Uterus (tissue), 4 donors: Measurements from ENCODE around the gene LPO. TPM values are rescaled to one million over a fixed set of nuclear protein-coding genes. Genes with fewer than 3 reads are reported as not detected.

Source experiments
- DNase-seq, 2 donors: peaks; one replicate each; pipeline ENCODE4 v3.0.0-alpha.2; 2019 to 2020
- H3K27ac ChIP-seq, 2 donors: fragments of 200-600 bp; sonication (generic); 1 replicate in 1 of 2; 2 replicates in 1 of 2; pipeline ENCODE4 v1.5.1; 2016 to 2018
- H3K27me3 ChIP-seq, 2 donors: fragments of 200-600 bp; sonication (generic); one replicate each; pipeline ENCODE4 v1.5.1; 2018 to 2019; ENCODE audit warnings: control low read depth in 1 of 2
- H3K36me3 ChIP-seq, 2 donors: fragments of 200-600 bp; sonication (generic); one replicate each; pipeline ENCODE4 v1.5.1; 2019; ENCODE audit warnings: control low read depth in 1 of 2
- H3K4me1 ChIP-seq, 2 donors: fragments of 200-600 bp; sonication (generic); one replicate each; pipeline ENCODE4 v1.5.1; 2018 to 2019; ENCODE audit warnings: control low read depth in 1 of 2
- H3K4me3 ChIP-seq, 2 donors: fragments of 200-600 bp; sonication (generic); 1 replicate in 1 of 2; 2 replicates in 1 of 2; pipeline ENCODE4 v1.5.1; 2018 to 2019; ENCODE audit warnings: mild to moderate bottlenecking in 1 of 2
- H3K9me3 ChIP-seq, 2 donors: fragments of 200-600 bp; sonication (generic); one replicate each; pipeline ENCODE4 v1.5.1; 2019; ENCODE audit warnings: control low read depth in 1 of 2
- CTCF ChIP-seq, 4 experiments: fragments of 200-600 bp in 2 of 4; fragments of 450-650 bp in 2 of 4; sonication (generic) in 2 of 4; IDR thresholded peaks; one replicate each; pipeline ENCODE4 v1.5.1; 2016 to 2019; ENCODE audit warnings: antibody characterized with exemption in 4 of 4, mild to moderate bottlenecking in 2 of 4, moderate library complexity in 1 of 4
- POLR2A ChIP-seq, 2 donors: fragments of 450-650 bp; IDR thresholded peaks; one replicate each; pipeline ENCODE4 v1.6.1; 2016; ENCODE audit warnings: antibody characterized with exemption in 2 of 2, mild to moderate bottlenecking in 1 of 2, moderate library complexity in 1 of 2
- intact Hi-C: fragments of 100-400 bp; cut with DNase I; formaldehyde crosslinking; loops from one replicate; pipeline ENCODE4 v1.15.1; 2023; ENCODE audit warnings: low total_unique reads
- total RNA-seq, 4 donors: library from RNA; depleted of rRNA in 3 of 4; stranded (reverse); fragments of >200 nt in 3 of 4; gene quantifications; one replicate each; pipeline versions ENCODE4 v1.1.0 to v1.2.4, GENCODE V29; 2014 to 2023
- donor health status: DM: yes; HTN: yes; CAD: no.

LPO gene
- total RNA-seq: not detected

GRCh38 chr17:58238147-58238634 lies at the start of gene LPO:
TSS of gene LPO (plus strand) at chr17:58238584. CDS start at chr17:58242980, 4,396 bp downstream.
- Histone ChIP-seq H3K27ac (no peak within 1 kb of the TSS), H3K4me1 (no peaks in the 10 kb centered on the region), H3K36me3 (no peaks in the 10 kb centered on the region), H3K27me3 (no peaks in the 10 kb centered on the region), H3K9me3 (no peaks in the 10 kb centered on the region), H3K4me3 (no peak within 1 kb of the TSS)
- intact Hi-C loops: no loop called here
- DNase-seq: no peak
- TF ChIP-seq CTCF (IDR thresholded peaks at IDR 0.05) (no peak), POLR2A (IDR thresholded peaks at IDR 0.05) (no peak)

- DNase-seq: no peak
- H3K4me3 ChIP-seq: no peak overlapping the region
- no peaks in the 10 kb centered on the region for H3K27me3 ChIP-seq
- no peak overlapping the region for H3K27ac ChIP-seq
- intact Hi-C loops: no loop called here
- no peaks in the 10 kb centered on the region for H3K4me1 ChIP-seq
- H3K9me3 ChIP-seq: no peaks in the 10 kb centered on the region
- TF ChIP-seq CTCF (IDR thresholded peaks at IDR 0.05) (no peak), POLR2A (IDR thresholded peaks at IDR 0.05) (no peak)
- H3K36me3 ChIP-seq: no peaks in the 10 kb centered on the region
Observed at GRCh38 chr17:58189436-58190146, 48.8 kb upstream of the LPO start.

GRCh38 chr17:58191241-58191896 lies 47.0 kb upstream of the LPO start:
- no peaks in the 10 kb centered on the region for H3K27me3 ChIP-seq
- H3K4me3 ChIP-seq: no peak overlapping the region
- no peaks in the 10 kb centered on the region for H3K9me3 ChIP-seq
- H3K4me1 ChIP-seq: no peaks in the 10 kb centered on the region
- intact Hi-C loops: no loop called here
- H3K27ac ChIP-seq: no peak overlapping the region
- no peak for DNase-seq
- H3K36me3 ChIP-seq: no peaks in the 10 kb centered on the region
- TF ChIP-seq CTCF (IDR thresholded peaks at IDR 0.05): no peak
- TF ChIP-seq POLR2A (IDR thresholded peaks at IDR 0.05): no peak

- DNase-seq: no peak
- Histone ChIP-seq H3K27me3 (no peaks in the 10 kb centered on the region), H3K9me3 (no peaks in the 10 kb centered on the region), H3K4me1 (no peaks in the 10 kb centered on the region), H3K4me3 (no peak within 1 kb of the TSS), H3K27ac (no peak within 1 kb of the TSS), H3K36me3 (no peaks in the 10 kb centered on the region)
- TF ChIP-seq CTCF (IDR thresholded peaks at IDR 0.05): no peak
- no peak for TF ChIP-seq POLR2A (IDR thresholded peaks at IDR 0.05)
- intact Hi-C loops: no loop called here
Observed at GRCh38 chr17:58192612-58193011, 45.8 kb upstream of the LPO start, which contains the start of gene EPX. TSS of gene EPX (plus strand) at chr17:58192726. CDS start at chr17:58192847, 121 bp downstream.

GRCh38 chr17:58193641-58194255 lies 44.6 kb upstream of the LPO start:
- DNase-seq: no peak
- TF ChIP-seq CTCF (IDR thresholded peaks at IDR 0.05) (no peak), POLR2A (IDR thresholded peaks at IDR 0.05) (no peak)
- Histone ChIP-seq H3K36me3 (no peaks in the 10 kb centered on the region), H3K27me3 (no peaks in the 10 kb centered on the region), H3K4me1 (no peaks in the 10 kb centered on the region), H3K4me3 (no peak overlapping the region), H3K9me3 (no peaks in the 10 kb centered on the region), H3K27ac (no peak overlapping the region)
- intact Hi-C loops: no loop called here
